Stimulated activated CD8-positive, alpha-beta memory T cell treated with anti-CD3 and anti-CD28 coated beads, Interleukin-2, amount 100 ng/mL, for 1 hour (primary cell): ENCODE data around the gene TMOD4.
A peak's percentile ranks its signal among the peaks of the same experiment; 100 is the strongest.

Experiments used
- DNase-seq, 2 donors: peaks; one replicate each; pipeline ENCODE4 v3.0.0-alpha.2; 2020; ENCODE audit warnings: low read depth in 2 of 2

Gene TMOD4

GRCh38 chr1:151175041-151175741 lies 590 bp downstream of the TMOD4 start:
- no peak for DNase-seq

- no peak for DNase-seq
These were observed 4.6 kb downstream of the TMOD4 start for GRCh38 chr1:151171190-151171589.

DNA sequence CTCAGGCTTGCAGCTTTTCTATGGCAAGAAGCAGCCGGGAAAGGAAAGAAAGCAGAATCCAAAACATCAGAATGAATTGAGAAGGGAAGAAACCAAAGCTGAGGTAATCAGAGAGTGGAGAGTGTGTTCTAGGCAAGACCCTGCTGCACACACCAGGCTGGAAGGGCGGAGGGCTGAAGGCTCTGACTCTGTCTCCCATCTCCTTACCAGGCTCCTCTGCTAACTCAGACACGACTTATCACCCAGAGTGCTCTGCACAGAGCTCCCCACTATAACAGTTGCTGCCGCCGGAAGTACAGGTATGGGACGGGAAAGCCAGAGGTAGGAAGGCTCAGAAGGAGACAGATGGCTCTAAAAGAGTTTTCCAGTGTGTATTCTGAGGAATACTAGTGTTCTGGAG lies 8.7 kb downstream of the TMOD4 start:
- DNase-seq = no peak

GRCh38 chr1:151166505-151166956 lies 9.2 kb downstream of the TMOD4 start:
- no peak for DNase-seq

DNA sequence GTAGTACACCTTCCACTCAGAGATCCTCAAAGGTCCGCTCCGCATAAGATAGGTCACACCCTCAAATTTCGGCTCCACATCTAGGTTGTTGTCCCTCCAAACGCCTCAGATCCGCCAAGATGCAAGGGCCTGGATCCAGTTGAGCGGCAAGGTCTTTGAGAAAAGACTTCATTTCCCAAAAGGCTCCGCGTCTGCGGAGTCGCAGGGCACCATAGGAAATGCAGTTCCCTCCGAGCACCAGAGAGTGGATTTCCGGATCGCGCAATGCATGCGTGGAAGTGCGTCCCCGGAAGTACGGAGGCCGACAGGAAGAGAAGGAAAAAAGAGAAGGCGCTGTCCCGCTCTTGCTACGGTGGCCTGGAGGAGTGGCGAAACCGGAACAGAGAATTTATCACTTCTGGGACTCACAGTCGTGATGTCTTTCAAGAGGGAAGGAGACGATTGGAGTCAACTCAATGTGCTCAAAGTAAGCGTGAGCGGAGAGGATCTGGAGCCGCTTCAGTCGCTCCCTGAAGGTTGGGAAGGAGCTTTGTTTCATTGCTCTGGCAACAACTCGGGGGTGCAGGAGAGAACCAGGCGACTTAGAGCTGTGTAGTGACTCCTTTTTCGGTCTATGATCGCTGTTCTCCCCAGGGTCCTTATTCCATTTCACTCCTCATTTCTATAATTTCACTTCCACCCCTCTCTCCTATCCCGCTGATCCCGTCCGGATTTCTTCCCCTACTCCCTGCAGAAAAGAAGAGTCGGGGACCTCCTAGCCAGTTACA lies 9.9 kb downstream of the TMOD4 start, which contains the start of the genes LYSMD1 and SCNM1:
Gene LYSMD1 (minus strand): TSS at position 165 of the 767 bp plus-strand sequence. CDS start 644 bp downstream, outside the sequence.
Gene SCNM1 (plus strand): TSS at position 407 of the 767 bp plus-strand sequence. CDS start 9 bp downstream, at position 416.
- peak; percentile 86 to 88 for DNase-seq

DNA sequence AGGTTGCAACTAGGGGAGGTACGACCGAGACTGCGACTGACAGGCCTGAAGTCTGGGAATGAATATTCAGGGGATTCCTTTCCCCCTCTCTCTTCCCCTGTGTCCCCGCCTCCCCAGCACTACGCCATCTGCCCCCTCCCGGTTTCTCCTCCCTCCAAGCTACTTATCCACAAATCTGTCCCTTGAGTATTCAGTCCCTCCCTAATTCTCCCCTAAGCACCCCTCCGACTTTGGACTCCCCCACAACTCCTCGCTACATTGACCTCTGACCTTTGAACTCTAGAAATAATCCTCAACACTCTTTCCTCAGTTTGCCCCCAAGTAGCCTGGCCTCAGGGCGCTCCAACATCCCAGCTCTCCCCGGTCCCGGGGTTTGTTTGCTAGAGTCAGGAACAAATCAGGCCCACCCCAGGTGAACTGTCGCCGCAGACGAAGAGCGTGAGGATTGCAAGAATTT lies 10.5 kb downstream of the TMOD4 start:
- DNase-seq = no peak

DNA sequence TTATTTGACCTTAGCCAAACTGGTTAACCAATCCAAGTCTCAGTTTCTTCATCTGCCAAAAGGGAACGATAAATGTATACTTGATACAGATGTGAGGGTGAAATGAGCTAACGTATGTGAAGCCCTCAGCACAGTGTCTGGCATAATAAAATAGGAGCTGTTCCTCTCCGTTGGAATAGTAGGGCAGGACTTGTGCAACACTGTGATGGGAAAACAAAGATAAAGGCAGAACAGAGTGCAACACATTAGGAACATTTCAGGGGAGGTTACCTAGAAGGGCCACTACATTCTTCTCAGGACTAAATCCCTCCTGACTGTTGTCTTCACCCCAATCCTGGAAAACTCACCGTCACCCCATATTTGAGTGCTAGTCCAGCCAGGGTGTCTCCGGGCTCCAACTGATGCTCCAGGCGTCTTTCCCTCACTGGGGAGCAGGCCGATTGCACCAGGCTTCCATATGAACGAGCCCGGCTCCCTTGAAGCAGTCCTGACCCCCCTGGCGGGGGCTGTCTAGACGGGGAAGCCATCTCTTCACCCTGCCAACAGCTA lies 11.0 kb downstream of the TMOD4 start:
- no peak for DNase-seq

- no peak for DNase-seq
These were observed 16.4 kb downstream of the TMOD4 start for GRCh38 chr1:151159373-151159772.

- no peak for DNase-seq
These were observed 17.0 kb downstream of the TMOD4 start for GRCh38 chr1:151158751-151159251.

- no peak for DNase-seq
These were observed 17.5 kb downstream of the TMOD4 start for GRCh38 chr1:151158326-151158725.

DNA sequence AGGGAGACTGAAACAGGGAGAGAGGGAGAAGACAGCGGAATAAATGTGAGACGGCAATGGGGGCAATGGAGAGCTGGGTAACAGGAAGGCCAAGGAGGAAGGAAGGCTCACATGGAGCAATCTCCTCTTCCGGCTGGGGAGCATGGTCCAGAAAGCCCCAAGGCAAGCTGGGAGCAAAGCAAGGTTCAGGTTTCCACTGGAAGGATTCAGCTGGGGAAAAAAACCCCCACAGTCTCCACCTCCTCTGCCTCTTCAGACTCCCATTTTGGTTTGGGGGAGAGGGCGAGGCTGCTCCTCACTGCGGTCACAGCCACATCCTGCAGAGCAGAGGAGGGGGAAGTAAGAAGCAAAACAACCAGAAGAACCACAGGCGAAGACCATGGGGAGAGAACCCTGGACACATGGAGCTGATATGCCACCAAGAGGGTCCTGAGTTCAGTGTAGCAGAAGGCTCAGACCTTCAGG lies 18.7 kb downstream of the TMOD4 start:
- DNase-seq = peak in 1 of 2 donors; percentile 39

- peak; percentile 45 to 66 for DNase-seq
These were observed 19.3 kb downstream of the TMOD4 start, which contains the start of gene TNFAIP8L2 for GRCh38 chr1:151156515-151156819. Gene TNFAIP8L2, plus strand, starts transcription at chr1:151156649. Its CDS starts 2,049 bp downstream, at chr1:151158698.

- no peak for DNase-seq
These were observed 28.1 kb downstream of the TMOD4 start for GRCh38 chr1:151147665-151148064.

DNA sequence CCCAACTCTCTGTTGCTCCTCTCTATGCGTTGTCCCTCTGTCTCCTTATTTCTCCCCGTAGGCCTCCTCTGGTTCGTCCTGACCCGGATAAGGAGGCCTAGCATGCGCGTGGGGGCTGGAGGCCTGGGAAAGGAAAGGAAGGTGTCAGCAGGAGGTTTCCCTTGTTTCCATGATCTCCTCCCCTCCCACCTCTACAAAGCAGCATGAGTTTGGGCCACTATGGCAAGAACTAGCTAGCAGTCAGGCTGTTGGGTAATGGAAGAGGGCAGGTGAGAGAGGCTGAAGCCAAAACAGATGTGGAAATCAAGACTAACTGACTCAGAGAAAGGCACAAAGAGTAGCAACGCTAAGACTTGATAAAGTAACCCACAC lies 28.7 kb downstream of the TMOD4 start:
- DNase-seq = no peak

DNA sequence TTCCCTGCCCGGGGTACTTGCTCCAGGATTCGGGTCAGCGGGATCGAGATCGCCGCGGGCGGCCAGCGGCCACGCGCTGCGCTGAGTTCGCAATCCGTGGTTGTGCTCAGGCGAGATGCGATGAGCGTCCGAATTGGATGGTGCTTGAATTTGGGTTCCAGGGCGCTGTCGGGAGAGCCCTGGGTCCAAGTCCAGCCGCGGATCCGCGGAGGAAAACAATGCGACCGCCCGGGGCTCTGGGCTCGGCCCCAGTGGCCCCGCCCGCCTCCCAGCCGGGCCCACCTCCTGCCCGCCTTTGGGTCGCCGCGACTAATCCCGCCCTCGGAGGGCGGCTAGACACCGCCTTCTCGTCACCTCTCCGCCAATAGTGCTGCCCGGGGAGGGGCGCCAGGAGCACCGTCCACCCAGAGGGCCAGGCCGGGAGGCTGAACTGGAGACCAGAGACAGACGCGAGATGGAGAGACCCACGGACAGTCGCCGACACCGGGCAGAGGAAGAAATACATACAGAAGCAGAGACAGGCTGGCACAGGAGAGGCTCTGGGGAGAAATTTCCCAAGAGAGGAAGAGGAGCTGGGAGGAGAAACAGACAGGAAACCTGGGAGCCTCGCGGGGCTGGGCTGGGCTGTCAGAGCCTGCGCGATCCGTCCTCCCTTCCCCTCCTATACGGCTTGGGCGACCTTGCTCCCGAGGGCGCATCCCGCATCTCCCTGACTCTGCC lies 29.2 kb downstream of the TMOD4 start, which contains the start of gene SEMA6C:
Gene SEMA6C (minus strand): TSS at position 220 of the 720 bp plus-strand sequence. CDS start 4,010 bp downstream, outside the sequence.
- DNase-seq = peak; percentile 68 to 79

DNA sequence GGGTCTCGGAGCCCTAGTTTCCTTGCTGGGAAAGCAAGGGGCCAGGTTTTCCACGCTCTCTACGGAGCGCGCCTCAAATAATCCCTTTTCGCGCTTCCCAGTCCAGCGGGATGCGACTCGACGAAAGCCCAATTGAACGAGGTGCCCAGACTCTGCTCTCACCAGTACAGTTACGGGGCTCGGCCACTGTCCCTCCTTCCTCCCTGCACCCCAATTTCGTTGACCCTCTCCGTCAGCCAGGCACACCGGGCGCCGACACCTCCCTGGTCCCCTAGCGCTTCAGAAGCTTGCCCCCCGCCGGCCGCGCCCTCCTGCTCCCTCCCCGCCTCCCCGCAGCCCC lies 29.7 kb downstream of the TMOD4 start:
- DNase-seq = no peak

DNA sequence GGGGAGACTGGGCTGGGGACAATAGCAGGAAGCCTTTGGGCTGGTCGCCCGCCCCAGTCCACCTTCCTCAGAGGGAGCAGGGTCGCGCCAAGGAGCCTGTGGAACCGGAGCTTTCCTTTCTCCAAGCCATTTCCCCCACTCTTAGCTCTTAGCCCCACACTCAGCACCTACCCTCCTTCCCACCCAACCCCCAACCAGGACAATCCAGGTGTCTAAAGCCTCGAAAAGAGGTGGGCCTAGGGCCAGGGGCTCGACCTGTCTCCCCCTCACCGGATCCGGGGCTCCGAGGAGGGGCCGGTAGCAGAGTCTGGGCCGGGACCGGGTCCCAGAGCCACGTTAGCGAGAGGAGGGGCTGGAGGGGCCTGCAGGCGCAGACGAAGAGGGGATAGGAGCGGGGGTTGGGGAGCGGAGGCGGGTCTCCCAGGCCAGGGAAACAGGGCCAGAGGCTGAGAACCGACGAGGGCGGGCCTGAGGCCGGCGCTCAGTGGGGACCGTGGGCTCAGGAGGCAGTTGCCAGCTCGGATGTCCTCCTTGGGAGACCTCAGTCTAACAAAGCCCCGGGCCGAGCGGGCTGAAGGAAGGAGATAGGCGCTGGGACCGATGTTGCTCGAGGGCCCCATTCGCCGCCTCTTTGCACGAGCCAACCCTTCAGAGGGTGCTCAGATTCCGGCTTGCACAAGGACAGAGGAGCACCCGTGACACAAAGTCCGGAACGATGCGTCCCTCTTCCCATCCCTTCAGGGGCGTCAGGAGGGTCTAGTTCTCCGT lies 30.3 kb downstream of the TMOD4 start:
- no peak for DNase-seq

GRCh38 chr1:151144474-151145303 lies 31.1 kb downstream of the TMOD4 start:
- DNase-seq = no peak

DNA sequence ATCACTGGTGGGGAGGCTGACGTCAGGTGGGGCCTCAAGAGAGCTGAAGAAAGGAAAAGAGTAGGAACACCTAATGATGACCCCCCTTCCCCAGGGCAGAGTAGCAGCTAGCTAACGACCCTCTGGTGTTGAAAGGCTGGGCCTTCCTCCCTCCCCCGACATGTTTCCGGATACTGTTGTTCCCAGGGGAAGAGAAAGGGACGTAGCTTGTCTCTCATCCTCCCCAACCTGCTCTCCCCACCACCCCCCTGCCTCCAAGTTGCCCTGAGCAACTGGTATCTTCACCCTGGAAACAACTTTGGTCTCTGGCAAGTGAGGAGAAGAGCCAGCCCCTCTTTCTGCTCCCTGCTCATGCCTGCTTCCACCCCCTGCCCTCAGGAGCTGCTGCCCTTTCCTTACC lies 31.8 kb downstream of the TMOD4 start:
- no peak for DNase-seq

DNA sequence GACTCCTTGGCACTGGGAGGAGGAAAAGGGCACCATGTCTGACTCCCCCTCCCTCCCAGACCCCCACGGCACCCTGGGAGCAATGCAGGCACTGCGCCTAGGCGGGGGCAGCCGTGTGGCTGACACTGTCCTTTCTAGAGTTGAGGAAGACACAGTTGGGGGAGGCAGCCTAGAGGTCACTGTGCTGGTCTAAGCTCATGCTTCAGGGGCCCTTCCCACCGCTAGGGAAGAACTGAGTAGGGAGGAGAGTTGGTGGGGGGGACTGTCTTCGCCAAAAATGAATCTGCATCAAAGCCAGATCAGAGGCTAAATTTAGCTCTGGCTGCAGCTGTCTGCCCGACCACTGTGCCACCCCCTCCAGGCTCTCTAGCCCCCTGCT lies 32.7 kb downstream of the TMOD4 start:
- DNase-seq = no peak
